Astrocyte (in vitro differentiated cells and primary cell): ENCODE results near the gene CLDN6.
A peak's percentile ranks its signal among the peaks of the same experiment; 100 is the strongest.

Source experiments
- CTCF ChIP-seq: IDR thresholded peaks from 2 replicates; pipeline ENCODE4 v1.5.1; 2011; ENCODE audit warnings: low read depth, mild to moderate bottlenecking, inconsistent platforms, low read length, moderate library complexity; ENCODE audit not compliant: insufficient read depth
- EZH2 ChIP-seq: IDR thresholded peaks from 2 replicates; pipeline ENCODE4 v1.6.1; 2012; ENCODE audit warnings: mild to moderate bottlenecking, low read length, inconsistent platforms; ENCODE audit not compliant: insufficient read depth

- TF ChIP-seq CTCF, result no peak
- peak; percentile 31 for TF ChIP-seq EZH2
These were observed 33.5 kb upstream of the CLDN6 start for GRCh38 chr16:3051494-3051893.
